ENCODE data around the gene SORCS2.

Gene SORCS2

GRCh38 chr4:7147661-7148310 is 44.6 kb upstream of the SORCS2 start:
- no peak for DNase-seq (ENCODE audit: low spot score)
- in situ Hi-C loops (cut with MboI; ENCODE audit: low sequenced_read_pairs, unreplicated experiment): no loop called here
- no peak for TF ChIP-seq CTCF (IDR thresholded peaks at IDR 0.05; ENCODE audit: borderline replicate concordance, control extremely low read depth, extremely low read depth, insufficient read depth, missing control alignments)

- TF ChIP-seq CTCF (IDR thresholded peaks at IDR 0.05; ENCODE audit: borderline replicate concordance, control extremely low read depth, extremely low read depth, insufficient read depth, missing control alignments): no peak
- no peak for DNase-seq (ENCODE audit: low spot score)
- in situ Hi-C loops (cut with MboI; ENCODE audit: low sequenced_read_pairs, unreplicated experiment): no loop called here
Observed at GRCh38 chr4:7148337-7148736, 44.0 kb upstream of the SORCS2 start.

GRCh38 chr4:7150036-7150635 is 42.2 kb upstream of the SORCS2 start:
- in situ Hi-C loops (cut with MboI; ENCODE audit: low sequenced_read_pairs, unreplicated experiment): no loop called here
- DNase-seq (ENCODE audit: low spot score): no peak
- no peak for TF ChIP-seq CTCF (IDR thresholded peaks at IDR 0.05; ENCODE audit: borderline replicate concordance, control extremely low read depth, extremely low read depth, insufficient read depth, missing control alignments)

GRCh38 chr4:7151668-7152227 is 40.6 kb upstream of the SORCS2 start:
- no peak for DNase-seq (ENCODE audit: low spot score)
- in situ Hi-C loops (cut with MboI; ENCODE audit: low sequenced_read_pairs, unreplicated experiment): no loop called here
- TF ChIP-seq CTCF (IDR thresholded peaks at IDR 0.05; ENCODE audit: borderline replicate concordance, control extremely low read depth, extremely low read depth, insufficient read depth, missing control alignments): no peak

GRCh38 chr4:7153711-7154110 is 38.6 kb upstream of the SORCS2 start:
- no peak for DNase-seq (ENCODE audit: low spot score)
- TF ChIP-seq CTCF (IDR thresholded peaks at IDR 0.05; ENCODE audit: borderline replicate concordance, control extremely low read depth, extremely low read depth, insufficient read depth, missing control alignments): no peak
- in situ Hi-C loops (cut with MboI; ENCODE audit: low sequenced_read_pairs, unreplicated experiment): no loop called here

- in situ Hi-C loops (cut with MboI; ENCODE audit: low sequenced_read_pairs, unreplicated experiment): no loop called here
- DNase-seq (ENCODE audit: low spot score): no peak
- TF ChIP-seq CTCF (IDR thresholded peaks at IDR 0.05; ENCODE audit: borderline replicate concordance, control extremely low read depth, extremely low read depth, insufficient read depth, missing control alignments): no peak
Observed at GRCh38 chr4:7154351-7154981, 37.9 kb upstream of the SORCS2 start.

All from GM13976 (cell line).